HepG2 (cell line): ENCODE results near the gene SMYD1. TPM values are rescaled to one million over a fixed set of nuclear protein-coding genes. Genes with fewer than 3 reads are reported as not detected.
A peak's percentile ranks its signal among the peaks of the same experiment; 100 is the strongest.

Source experiments
- ATAC-seq: fragments of 200-7000 bp; cut with Tn5 transposase; 3 replicates; pipeline ENCODE4 v1.9.1; 2020; ENCODE audit warnings: mild to moderate bottlenecking, moderate library complexity
- BruUV-seq: library from RNA; stranded (reverse); fragments of 400-500 nt; replicated peaks from 2 replicates; lab custom pipeline; 2021; lab: Mats Ljungman, UMichigan
- CTCF ChIA-PET: fragments of 300-600 bp; formaldehyde crosslinking; extraction: SDS; loops from one replicate; lab custom pipeline; 2021; ENCODE audit warnings: low total read pairs, inconsistent platforms, low intra/inter-chr PET ratio; lab: Yijun Ruan, JAX
- POLR2A ChIA-PET: fragments of 350-600 bp; sonication (Branson Sonifier 250); formaldehyde crosslinking; loops from one replicate; lab custom pipeline; 2020; ENCODE audit warnings: antibody characterized with exemption, inconsistent platforms; lab: Yijun Ruan, JAX
- DNase-seq: peaks from one replicate; pipeline ENCODE4 v3.0.0-alpha.2; 2015; ENCODE audit warnings: low spot score
- FAIRE-seq: peaks from 3 replicates; lab custom pipeline; 2011; peaks lifted over from hg19 to GRCh38; lab: Jason Lieb, UNC
- H2AFZ ChIP-seq: one replicate; pipeline ENCODE4 v1.6.1; 2011; ENCODE audit warnings: low read length, inconsistent platforms
- H3K27ac ChIP-seq: fragments of 300-600 bp; 3 replicates; pipeline ENCODE4 v1.8.0; 2011; ENCODE audit warnings: mixed run types, mild to moderate bottlenecking, mixed read lengths, low read length, inconsistent platforms; ENCODE audit not compliant: insufficient read depth; ENCODE audit errors: extremely low read length
- H3K27me3 ChIP-seq, 2 experiments: fragments of 200-600 bp in 1 of 2; 2 replicates in 1 of 2; 3 replicates in 1 of 2; pipeline versions ENCODE4 v1.6.0 to v1.8.0; 2011; ENCODE audit warnings: low read length in 2 of 2, mild to moderate bottlenecking in 2 of 2, moderate library complexity in 2 of 2, inconsistent platforms in 1 of 2; ENCODE audit not compliant: insufficient read depth in 2 of 2, control insufficient read depth in 1 of 2
- H3K36me3 ChIP-seq, 2 experiments: fragments of 200-600 bp in 1 of 2; replicated peaks in 1 of 2; 2 replicates in 1 of 2; 3 replicates in 1 of 2; pipeline versions ENCODE4 v1.5.1 to v1.8.0; 2011; ENCODE audit warnings: low read length in 2 of 2, inconsistent platforms in 1 of 2; ENCODE audit not compliant: insufficient read depth in 2 of 2, control insufficient read depth in 1 of 2
- H3K4me1 ChIP-seq: 2 replicates; pipeline ENCODE4 v1.5.1; 2012; ENCODE audit warnings: low read length, inconsistent platforms; ENCODE audit not compliant: insufficient read depth
- H3K4me2 ChIP-seq: 2 replicates; pipeline ENCODE4 v1.6.0; 2011; ENCODE audit warnings: low read depth, low read length, inconsistent platforms
- H3K4me3 ChIP-seq, 3 experiments: fragments of 200-600 bp in 1 of 3; sonication (generic), shearing (Covaris generic) in 1 of 3; replicated peaks in 1 of 3; 2 replicates each; pipeline ENCODE4 v1.5.1; 2011 to 2016; ENCODE audit warnings: low read length in 3 of 3, inconsistent platforms in 2 of 3, low read depth in 2 of 3, mild to moderate bottlenecking in 2 of 3, control low read depth in 1 of 3, mixed read lengths in 1 of 3; ENCODE audit not compliant: insufficient read depth in 1 of 3
- H3K79me2 ChIP-seq: one replicate; pipeline ENCODE4 v1.6.1; 2011; ENCODE audit warnings: low read length, inconsistent platforms; ENCODE audit not compliant: insufficient read depth
- H3K9ac ChIP-seq: 2 replicates; pipeline ENCODE4 v1.6.0; 2011; ENCODE audit warnings: mild to moderate bottlenecking, low read depth, low read length, inconsistent platforms; ENCODE audit not compliant: insufficient read depth
- H3K9me3 ChIP-seq: 2 replicates; pipeline ENCODE4 v1.5.1; 2012; ENCODE audit warnings: mild to moderate bottlenecking, low read length
- H4K20me1 ChIP-seq: 2 replicates; pipeline ENCODE4 v1.6.0; 2011; ENCODE audit warnings: inconsistent platforms, mild to moderate bottlenecking, low read length, moderate library complexity; ENCODE audit not compliant: insufficient read depth
- ATF1 ChIP-seq: IDR thresholded peaks from 2 replicates; pipeline ENCODE4 v1.6.1; 2016; ENCODE audit warnings: mild to moderate bottlenecking, control low read depth
- GABPA ChIP-seq, 2 experiments: IDR thresholded peaks; 2 replicates each; pipeline ENCODE4 v1.6.1; 2011 to 2016; ENCODE audit warnings: low read depth in 2 of 2, low read length in 1 of 2, missing biosample characterization in 1 of 2, missing genetic modification characterization in 1 of 2
- MAFF ChIP-seq: IDR thresholded peaks from 2 replicates; pipeline ENCODE4 v1.6.1; 2011; ENCODE audit warnings: low read depth, low read length, improper control_type of control experiment
- MAFK ChIP-seq, 2 experiments: IDR thresholded peaks in 1 of 2; conservative IDR thresholded peaks in 1 of 2; 2 replicates each; pipeline ENCODE4 v1.6.1; 2011; ENCODE audit warnings: improper control_type of control experiment in 2 of 2, low read length in 2 of 2
- ZNF629 ChIP-seq: sonication (generic); formaldehyde crosslinking; conservative IDR thresholded peaks from 2 replicates; pipeline ENCODE4 v1.5.0; 2020; ENCODE audit warnings: missing genetic modification reagents
- WGBS: methylation state at CpG from one replicate; pipeline ENCODE4 v1.1.6; 2017; ENCODE audit warnings: low lambda C conversion rate; 5-methylcytosine and 5-hydroxymethylcytosine counted together
- in situ Hi-C: cut with HindIII; loops from 2 replicates; pipeline ENCODE4 v1.10.0; 2017; ENCODE audit warnings: low pct_unique_long_range_greater_than_20kb; ENCODE audit not compliant: extremely low pct_ligation_motif_present
- intact Hi-C: fragments of 100-400 bp; cut with micrococcal nuclease; formaldehyde crosslinking; loops from one replicate; pipeline ENCODE4 v1.10.0; 2022; ENCODE audit not compliant: unreplicated experiment
- polyA plus RNA-seq, 8 experiments: library from polyadenylated mRNA; depleted of rRNA in 3 of 8; stranded (reverse) in 7 of 8; unstranded in 1 of 8; fragments of >200 nt; fragmentation: Illumina TruSeq in 4 of 8; extraction: Trizol in 4 of 8; gene quantifications; 2 replicates each; pipeline versions ENCODE4 v1.2.1 to v1.2.3, GENCODE V29; 2011 to 2016; ENCODE audit warnings: low read depth in 4 of 8, missing spikeins in 1 of 8, mixed read lengths in 1 of 8; ENCODE audit not compliant: insufficient read depth in 1 of 8
- total RNA-seq, 5 experiments: library from RNA; depleted of rRNA; stranded (reverse); fragments of >200 nt; fragmentation: Illumina TruSeq; extraction: Trizol; gene quantifications; 2 replicates each; pipeline ENCODE4 v1.2.3, GENCODE V29; 2016; ENCODE audit warnings: low read depth in 1 of 5

Gene SMYD1
- total and polyA plus RNA-seq, 2 of the 13 experiments (the other 11 are each of a cell fraction or from before 2014, with no cell fraction given), result not detected

GRCh38 chr2:88097891-88098557 lies 30.4 kb downstream of the SMYD1 start:
- Histone ChIP-seq H3K9me3 (no peaks in the 10 kb centered on the region), H3K4me3 (no peak overlapping the region), H3K36me3 (no peaks in the 10 kb centered on the region)
- ATAC-seq, result no peak
- intact Hi-C loops (loop anchor here (2.0 kb wide), 1 partner anchor 63 kb away; no protein-coding TSS in a partner anchor), in situ Hi-C loops (no loop called here)
- no peak for TF ChIP-seq ATF1 (CRISPR knock-in tag)
- TF ChIP-seq MAFF, result peak; percentile 29; the same call in 1 of the 2 replicates
- TF ChIP-seq MAFK (conservative IDR thresholded peaks at IDR 0.05 in 1 of 2, IDR thresholded peaks at IDR 0.05 in 1 of 2; ENCODE audit: low read length in 2 of 2), result peak in 1 of 2 experiments; percentile 63; a peak in 3 of 4 replicates
- TF ChIP-seq, all 625 proteins: peak for 2
- H3K79me2 ChIP-seq, result no peaks in the 10 kb centered on the region
- peaks cover 7% of the 10 kb centered on the region for H3K4me1 ChIP-seq
- no peak overlapping the region for H2AFZ ChIP-seq
- ChIA-PET POLR2A (no interaction called here), CTCF (interaction anchor here (1.1 kb wide), 1 partner anchor 61 kb away, joined by 3 read pairs; no protein-coding TSS in a partner anchor)
- no peaks in the 10 kb centered on the region for H4K20me1 ChIP-seq
- peaks cover 4 to 32% of the 10 kb centered on the region in 2 experiments; a peak in 4 of 5 replicates for H3K27me3 ChIP-seq
- DNase-seq, result no peak
- H3K9ac ChIP-seq, result no peak overlapping the region
- no peak overlapping the region for H3K4me2 ChIP-seq
- no peak overlapping the region for H3K27ac ChIP-seq
- WGBS, result 47% methylated on average over 4 of the region's 4 CpGs
- no TSS peak for BruUV-seq
- FAIRE-seq, result no peak

DNA sequence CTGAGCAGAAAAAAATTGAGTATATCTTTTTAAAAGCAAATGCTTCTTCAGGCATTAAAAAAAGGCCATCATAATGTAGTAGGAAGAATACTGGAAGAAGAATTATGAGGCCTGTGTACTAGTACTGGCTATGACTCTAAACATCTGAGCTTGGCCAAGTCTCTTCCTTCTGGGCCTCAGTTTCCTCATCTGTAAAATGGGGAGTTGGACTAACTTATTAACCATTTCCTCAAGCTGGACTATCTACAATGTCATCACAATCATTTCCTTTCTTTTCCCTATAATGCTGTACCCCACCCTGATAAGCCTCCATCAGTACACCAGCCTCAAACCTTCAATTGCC lies 30.9 kb downstream of the SMYD1 start:
- in situ Hi-C loops, result no loop called here
- no peak for FAIRE-seq
- no peak for ATAC-seq

More for the DNA sequence above, 30.9 kb downstream of the SMYD1 start:
- POLR2A ChIA-PET, result no interaction called here
- Histone ChIP-seq H3K9me3 (no peaks in the 10 kb centered on the region), H3K36me3 (no peaks in the 10 kb centered on the region), H3K27ac (no peak overlapping the region), H3K4me2 (no peak overlapping the region), H3K9ac (no peak overlapping the region), H3K4me1 (peaks cover 7% of the 10 kb centered on the region), H2AFZ (no peak overlapping the region), H3K4me3 (no peak overlapping the region), H3K27me3 (peaks cover 4 to 33% of the 10 kb centered on the region in 2 experiments; a peak in 4 of 5 replicates), H4K20me1 (no peaks in the 10 kb centered on the region), H3K79me2 (no peaks in the 10 kb centered on the region)
- TF ChIP-seq ZNF629, result 0 out of 2 replicates have a peak, but pooled peaks have one; percentile 47
- TF ChIP-seq GABPA (IDR thresholded peaks at IDR 0.05; ENCODE audit: low read depth, low read length), result no peak
- no peak for TF ChIP-seq GABPA (CRISPR knock-in tag; IDR thresholded peaks at IDR 0.05; ENCODE audit: low read depth)
- DNase-seq, result no peak
- intact Hi-C loops, result no loop called here
- CTCF ChIA-PET, result no interaction called here
- no TSS peak for BruUV-seq
